OCI-LY7 (cell line): Measurements from ENCODE around the gene MYL3.

Experiments
- EZH2phosphoT487 ChIP-seq: fragments of 200-600 bp; sonication (generic); IDR thresholded peaks from 2 replicates; pipeline ENCODE4 v1.6.1; 2018; ENCODE audit warnings: low read depth, borderline replicate concordance, mild to moderate bottlenecking, mixed run types, antibody characterized with exemption, low read length, moderate library complexity, mixed read lengths
- TF ChIP-seq, protein P1 (sequence below): fragments of 200-600 bp; sonication (generic); conservative IDR thresholded peaks from 2 replicates; pipeline ENCODE4 v1.5.1; 2014; ENCODE audit warnings: mild to moderate bottlenecking, antibody characterized with exemption, low read length, moderate library complexity, mixed read lengths

DNA sequence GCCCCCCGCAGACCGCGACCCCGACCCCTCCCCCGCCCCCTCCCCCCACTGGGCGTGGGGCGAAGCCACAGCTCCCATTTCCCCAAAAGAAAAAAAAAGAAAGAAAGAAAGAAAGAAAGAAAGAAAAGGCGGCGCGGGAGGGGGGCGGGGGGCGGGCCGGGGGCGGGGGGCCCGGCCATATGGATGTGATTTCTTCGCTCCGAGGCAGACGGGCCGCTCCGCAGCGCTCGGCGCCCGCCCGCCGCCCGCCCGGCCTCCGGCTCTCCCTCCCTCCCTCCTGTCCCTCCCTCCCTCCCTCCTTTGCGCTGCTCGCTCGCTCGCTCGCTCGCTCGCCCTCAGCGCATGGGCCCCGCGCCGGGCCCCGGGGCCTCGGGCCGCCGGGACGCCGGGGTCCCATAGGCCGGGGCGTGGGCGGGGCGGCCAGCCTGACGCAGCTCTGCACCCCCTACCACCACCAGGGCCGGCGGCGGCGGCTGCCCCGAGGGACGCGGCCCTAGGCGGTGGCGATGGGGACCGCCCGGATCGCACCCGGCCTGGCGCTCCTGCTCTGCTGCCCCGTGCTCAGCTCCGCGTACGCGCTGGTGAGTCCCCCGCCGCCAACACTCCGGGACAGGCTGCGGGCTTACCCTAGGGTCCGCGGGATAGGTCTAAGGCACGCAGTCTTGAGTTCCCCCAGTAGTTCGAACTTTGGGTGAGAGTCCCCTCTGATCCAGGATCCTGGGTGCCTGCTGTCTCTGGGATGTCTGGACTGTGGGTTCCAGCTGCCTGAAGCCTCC, 20.0 kb upstream of the MYL3 start:
- TF ChIP-seq, protein P1, sequence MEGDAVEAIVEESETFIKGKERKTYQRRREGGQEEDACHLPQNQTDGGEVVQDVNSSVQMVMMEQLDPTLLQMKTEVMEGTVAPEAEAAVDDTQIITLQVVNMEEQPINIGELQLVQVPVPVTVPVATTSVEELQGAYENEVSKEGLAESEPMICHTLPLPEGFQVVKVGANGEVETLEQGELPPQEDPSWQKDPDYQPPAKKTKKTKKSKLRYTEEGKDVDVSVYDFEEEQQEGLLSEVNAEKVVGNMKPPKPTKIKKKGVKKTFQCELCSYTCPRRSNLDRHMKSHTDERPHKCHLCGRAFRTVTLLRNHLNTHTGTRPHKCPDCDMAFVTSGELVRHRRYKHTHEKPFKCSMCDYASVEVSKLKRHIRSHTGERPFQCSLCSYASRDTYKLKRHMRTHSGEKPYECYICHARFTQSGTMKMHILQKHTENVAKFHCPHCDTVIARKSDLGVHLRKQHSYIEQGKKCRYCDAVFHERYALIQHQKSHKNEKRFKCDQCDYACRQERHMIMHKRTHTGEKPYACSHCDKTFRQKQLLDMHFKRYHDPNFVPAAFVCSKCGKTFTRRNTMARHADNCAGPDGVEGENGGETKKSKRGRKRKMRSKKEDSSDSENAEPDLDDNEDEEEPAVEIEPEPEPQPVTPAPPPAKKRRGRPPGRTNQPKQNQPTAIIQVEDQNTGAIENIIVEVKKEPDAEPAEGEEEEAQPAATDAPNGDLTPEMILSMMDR, result no peak
- no peak for TF ChIP-seq EZH2phosphoT487
